ENCODE data around the gene RASD1. TPM values are rescaled to one million over a fixed set of nuclear protein-coding genes. Genes with fewer than 3 reads are reported as not detected.

RASD1 gene
- total and polyA plus RNA-seq, 2 of the 4 experiments (the other 2 are of a cell fraction) = 0.54 to 1.8 TPM

GRCh38 chr17:17457680-17458079, 38.5 kb downstream of the RASD1 start:
- Histone ChIP-seq H2AK5ac (ENCODE audit: low read depth, low read length) (no peak overlapping the region), H3K36me3 (ENCODE audit: control insufficient read depth, insufficient read depth, low read length) (no peaks in the 10 kb centered on the region), H3K23ac (ENCODE audit: low read depth, low read length) (no peak overlapping the region), H4K8ac (ENCODE audit: low read depth in 2 of 2, low read length in 2 of 2) (no peak overlapping the region), H2BK15ac (ENCODE audit: low read depth, low read length) (no peak overlapping the region), H3K4me2 (ENCODE audit: low read depth, low read length) (no peak overlapping the region), H4K5ac (ENCODE audit: low read depth, low read length) (no peak overlapping the region), H3K56ac (ENCODE audit: extremely low read depth, insufficient read depth, low read length) (no peak overlapping the region), H3K14ac (replicated peaks; ENCODE audit: low read depth, low read length) (no peak overlapping the region), H2BK20ac (ENCODE audit: low read depth, low read length) (no peak overlapping the region), H3K9ac (ENCODE audit: low read depth, low read length) (no peak overlapping the region), H3K27ac (ENCODE audit: insufficient read depth, low read length) (no peak overlapping the region), H3K4me3 (ENCODE audit: insufficient read depth, low read depth, low read length) (no peak overlapping the region), H3K79me1 (ENCODE audit: low read depth in 1 of 2, low read length in 2 of 2) (no peaks in the 10 kb centered on the region), H3K4me1 (ENCODE audit: control insufficient read depth, insufficient read depth, low read length) (no peaks in the 10 kb centered on the region), H3K9me1 (ENCODE audit: insufficient read depth, low read length) (no peaks in the 10 kb centered on the region), H2AFZ (replicated peaks; ENCODE audit: low read length, poor library complexity) (no peak overlapping the region), H3K18ac (ENCODE audit: low read depth, low read length) (no peak overlapping the region), H2BK5ac (ENCODE audit: low read depth, low read length, poor library complexity, severe bottlenecking) (no peak overlapping the region), H2BK120ac (ENCODE audit: low read depth, low read length) (no peak overlapping the region), H2AK9ac (replicated peaks; ENCODE audit: low read depth, low read length, poor library complexity) (no peak overlapping the region), H4K91ac (ENCODE audit: insufficient read depth, low read depth, low read length) (no peak overlapping the region), H3K4ac (ENCODE audit: low read depth, low read length) (no peak overlapping the region), H3K9me3 (ENCODE audit: control insufficient read depth, insufficient read depth, low read length) (peaks cover 3% of the 10 kb centered on the region; the same call in 1 of the 2 replicates), H4K20me1 (ENCODE audit: insufficient read depth, low read length) (no peaks in the 10 kb centered on the region), H3K27me3 (ENCODE audit: control insufficient read depth, insufficient read depth, low read length) (peaks cover 23% of the 10 kb centered on the region)
- ATAC-seq (ENCODE audit: low read depth) (no peak), DNase-seq (no peak)
- in situ Hi-C loops (cut with MboI; ENCODE audit: low sequenced_read_pairs) (no loop called here), intact Hi-C loops (cut with micrococcal nuclease) (no loop called here), dilution Hi-C loops (cut with HindIII; ENCODE audit: low sequenced_read_pairs, unreplicated experiment) (no loop called here)
- no CpG with 5 or more reads among the region's 2 CpGs for WGBS, 2 experiments (ENCODE audit: extremely low coverage in 2 of 2, insufficient read length in 1 of 2)
- BruUV-seq (replicated peaks) = no TSS peak
- ChIA-PET POLR2A (ENCODE audit: unreplicated experiment) (no interaction called here), CTCF (no interaction called here)
- no peak for TF ChIP-seq CHD1 (IDR thresholded peaks at IDR 0.05; ENCODE audit: low read depth, low read length)
- no peak for TF ChIP-seq RCOR1 (IDR thresholded peaks at IDR 0.05; ENCODE audit: insufficient replicate concordance, low read length)
- no peak for TF ChIP-seq RFX5 (IDR thresholded peaks at IDR 0.05; ENCODE audit: low read depth, low read length)
- no peak for TF ChIP-seq MXI1 (IDR thresholded peaks at IDR 0.05; ENCODE audit: borderline replicate concordance, low read depth, low read length)
- no peak for TF ChIP-seq SMC3 (IDR thresholded peaks at IDR 0.05; ENCODE audit: low read depth, low read length)
- TF ChIP-seq USF2 (IDR thresholded peaks at IDR 0.05; ENCODE audit: low read depth, low read length) = no peak
- TF ChIP-seq CEBPB (IDR thresholded peaks at IDR 0.05; ENCODE audit: low read depth, low read length) = no peak
- no peak for TF ChIP-seq FOS (IDR thresholded peaks at IDR 0.05; ENCODE audit: low read depth, low read length)
- TF ChIP-seq ELK1 (IDR thresholded peaks at IDR 0.05; ENCODE audit: borderline replicate concordance, low read depth, low read length) = no peak
- TF ChIP-seq NFE2L2 (IDR thresholded peaks at IDR 0.05; ENCODE audit: low read depth, low read length) = no peak
- no peak for TF ChIP-seq MAZ (IDR thresholded peaks at IDR 0.05; ENCODE audit: borderline replicate concordance, low read depth, low read length)
- TF ChIP-seq POLR2A (IDR thresholded peaks at IDR 0.05; ENCODE audit: low read depth, low read length) = no peak
- no peak for TF ChIP-seq CTCF (conservative IDR thresholded peaks at IDR 0.05; ENCODE audit: low read depth, low read length)
- no peak for TF ChIP-seq RAD21 (IDR thresholded peaks at IDR 0.05; ENCODE audit: low read length)
- TF ChIP-seq MAFK (IDR thresholded peaks at IDR 0.05; ENCODE audit: low read depth, low read length) = no peak
